Fibroblast of lung (primary cell): ENCODE measurements around the gene LCE3B.

Experiments
- CTCF ChIP-seq, 2 donors: IDR thresholded peaks in 1 of 2; conservative IDR thresholded peaks in 1 of 2; 1 replicate in 1 of 2; 2 replicates in 1 of 2; pipeline ENCODE4 v1.5.1; 2011 to 2012; ENCODE audit warnings: low read length in 2 of 2, control low read depth in 1 of 2, inconsistent platforms in 1 of 2, low read depth in 1 of 2, mild to moderate bottlenecking in 1 of 2
- EZH2 ChIP-seq: IDR thresholded peaks from 2 replicates; pipeline ENCODE4 v1.5.1; 2012; ENCODE audit warnings: low read length, control low read depth, mild to moderate bottlenecking; ENCODE audit errors: missing control alignments

DNA sequence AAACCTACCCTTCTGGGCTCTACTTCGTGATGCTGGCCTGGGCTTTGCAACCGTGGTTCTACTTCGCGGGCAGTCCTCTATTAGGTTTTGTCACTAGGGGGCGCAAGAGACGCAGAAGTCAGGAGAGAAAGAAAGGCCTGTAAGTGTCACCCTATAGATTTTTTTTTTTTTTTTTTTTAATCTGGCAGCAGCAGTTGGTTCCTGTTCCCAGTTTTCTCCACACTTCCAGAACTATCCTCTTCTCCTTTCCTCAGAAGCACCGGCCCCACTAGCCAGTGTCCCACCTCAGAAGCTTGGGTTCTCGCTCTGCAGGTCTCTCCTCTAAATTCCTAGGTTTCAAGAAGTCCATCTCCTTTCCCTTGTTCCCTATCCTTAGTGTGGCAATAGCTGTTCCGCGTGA is 40.5 kb downstream of the LCE3B start:
- peak; percentile 76 to 87 for TF ChIP-seq CTCF (conservative IDR thresholded peaks at IDR 0.05 in 1 of 2, IDR thresholded peaks at IDR 0.05 in 1 of 2; ENCODE audit: low read depth in 1 of 2, low read length in 2 of 2)
- no peak for TF ChIP-seq EZH2
